HL-60 (cell line): ENCODE measurements around the gene LRP2.

Experiments used
- DNase-seq, 2 experiments: peaks; one replicate each; pipeline ENCODE4 v3.0.0-alpha.2; 2010 to 2020; ENCODE audit warnings: low read depth in 1 of 2, low spot score in 1 of 2
- H3K27ac ChIP-seq: fragments of 250-450 bp; sonication (Bioruptor Pico); replicated peaks from 2 replicates; pipeline ENCODE4 v1.5.1; 2020; ENCODE audit warnings: mild to moderate bottlenecking, moderate library complexity
- H3K27me3 ChIP-seq: fragments of 250-450 bp; sonication (Bioruptor Pico); 2 replicates; pipeline ENCODE4 v1.5.1; 2021; ENCODE audit warnings: mild to moderate bottlenecking, moderate library complexity; ENCODE audit not compliant: insufficient read depth, poor library complexity, severe bottlenecking
- H3K4me3 ChIP-seq: replicated peaks from 2 replicates; pipeline ENCODE4 v1.5.1; 2011; ENCODE audit warnings: mild to moderate bottlenecking, control low read depth, low read length; ENCODE audit not compliant: insufficient read depth
- CTCF ChIP-seq: IDR thresholded peaks from one replicate; pipeline ENCODE4 v1.5.1; 2011; ENCODE audit warnings: low read length, control low read depth, inconsistent platforms; ENCODE audit not compliant: insufficient read depth
- GABPA ChIP-seq: IDR thresholded peaks from 2 replicates; pipeline ENCODE4 v1.6.1; 2012; ENCODE audit warnings: low read depth
- POLR2AphosphoS5 ChIP-seq: IDR thresholded peaks from 2 replicates; pipeline ENCODE4 v1.6.1; 2012; ENCODE audit warnings: low read depth
- REST ChIP-seq: IDR thresholded peaks from 2 replicates; pipeline ENCODE4 v1.6.1; 2012; ENCODE audit warnings: low read depth; ENCODE audit not compliant: insufficient replicate concordance
- SPI1 ChIP-seq: IDR thresholded peaks from 2 replicates; pipeline ENCODE4 v1.6.1; 2012; ENCODE audit warnings: low read depth, mild to moderate bottlenecking, borderline replicate concordance

LRP2 gene

GRCh38 chr2:169301596-169302335 is 60.6 kb downstream of the LRP2 start:
- Histone ChIP-seq H3K27me3 (peaks cover 3% of the 10 kb centered on the region), H3K4me3 (no peak overlapping the region), H3K27ac (no peak overlapping the region)
- TF ChIP-seq SPI1 (no peak), REST (no peak), GABPA (no peak), POLR2AphosphoS5 (no peak), CTCF (no peak)
- DNase-seq: no peak

- Histone ChIP-seq H3K27ac (no peak overlapping the region), H3K4me3 (no peak overlapping the region), H3K27me3 (peaks cover 3% of the 10 kb centered on the region)
- TF ChIP-seq POLR2AphosphoS5 (no peak), CTCF (no peak), REST (no peak), GABPA (no peak)
- DNase-seq: no peak
These were observed 61.5 kb downstream of the LRP2 start for GRCh38 chr2:169300636-169301530.

DNA sequence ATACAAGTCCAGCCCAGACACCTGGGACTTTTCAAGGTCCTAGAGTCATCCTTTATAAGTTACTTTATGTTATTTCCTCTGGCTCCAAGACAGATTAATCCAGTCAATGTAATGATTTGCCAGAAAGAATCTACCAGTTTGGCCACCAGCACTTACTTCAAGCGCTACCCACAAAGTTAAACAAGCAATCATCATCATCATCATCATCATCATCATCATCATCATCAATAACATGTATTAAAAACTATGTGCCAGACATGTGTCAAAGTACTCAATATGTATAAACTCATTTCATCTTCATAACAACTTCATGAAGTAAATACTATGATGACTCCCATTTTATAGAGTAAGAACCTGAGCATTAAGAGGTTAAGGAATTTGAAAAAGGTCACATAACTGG is 64.3 kb downstream of the LRP2 start:
- no peak overlapping the region for H3K4me3 ChIP-seq

More for the DNA sequence above, 64.3 kb downstream of the LRP2 start:
- Histone ChIP-seq H3K27ac (no peak overlapping the region), H3K27me3 (peaks cover 3% of the 10 kb centered on the region)
- DNase-seq: no peak
- TF ChIP-seq REST (no peak), GABPA (no peak), CTCF (no peak), SPI1 (no peak), POLR2AphosphoS5 (no peak)
